ENCODE measurements around the gene CIPC. TPM values are rescaled to one million over a fixed set of nuclear protein-coding genes. Genes with fewer than 3 reads are reported as not detected.

Gene CIPC
- total and polyA plus RNA-seq, 7 donors, result 14.8 to 96.1 (median 59.7) TPM

GRCh38 chr14:77086951-77087350, 11.1 kb upstream of the CIPC start:
- TF ChIP-seq CTCF (IDR thresholded peaks at IDR 0.05) (no peak), EP300 (IDR thresholded peaks at IDR 0.05) (no peak), POLR2AphosphoS5 (IDR thresholded peaks at IDR 0.05) (no peak), POLR2A (IDR thresholded peaks at IDR 0.05) (no peak)
- DNase-seq, result no peak

GRCh38 chr14:77087631-77088030, 10.4 kb upstream of the CIPC start:
- H3K4me3 ChIP-seq, result no peak overlapping the region
- TF ChIP-seq POLR2AphosphoS5 (IDR thresholded peaks at IDR 0.05) (no peak), POLR2A (IDR thresholded peaks at IDR 0.05) (no peak), CTCF (IDR thresholded peaks at IDR 0.05) (no peak), EP300 (IDR thresholded peaks at IDR 0.05) (no peak)
- no peak overlapping the region for H3K27ac ChIP-seq
- intact Hi-C loops (cut with DNase I), result no loop called here
- no peaks in the 10 kb centered on the region for H3K36me3 ChIP-seq
- H3K27me3 ChIP-seq, result no peaks in the 10 kb centered on the region
- H3K4me1 ChIP-seq, result no peaks in the 10 kb centered on the region
- 28 to 69% methylated on average over 3 of the region's 3 CpGs for WGBS, 2 donors
- no peak for DNase-seq
- H3K9me3 ChIP-seq, result peaks cover 0 to 6% (median 2%) of the 10 kb centered on the region in 4 donors

More at GRCh38 chr14:77086951-77087350, 11.1 kb upstream of the CIPC start:
- intact Hi-C loops (cut with DNase I), result no loop called here
- no peak overlapping the region for H3K27ac ChIP-seq
- no peaks in the 10 kb centered on the region for H3K4me1 ChIP-seq
- H3K4me3 ChIP-seq, result no peak overlapping the region
- no peaks in the 10 kb centered on the region for H3K27me3 ChIP-seq
- no peaks in the 10 kb centered on the region for H3K36me3 ChIP-seq
- H3K9me3 ChIP-seq, result peaks cover 0 to 6% (median 2%) of the 10 kb centered on the region in 4 donors
- WGBS, 2 donors, result 93 to 94% methylated on average over 6 of the region's 6 CpGs

- TF ChIP-seq CTCF (IDR thresholded peaks at IDR 0.05), result no peak
- TF ChIP-seq POLR2AphosphoS5 (IDR thresholded peaks at IDR 0.05), result no peak
- TF ChIP-seq EP300 (IDR thresholded peaks at IDR 0.05), result no peak
- WGBS, 2 donors, result 11 to 51% methylated on average over 5 of the region's 5 CpGs
- Histone ChIP-seq H3K4me3 (no peak overlapping the region), H3K36me3 (no peaks in the 10 kb centered on the region), H3K9me3 (peaks cover 0 to 6% (median 2%) of the 10 kb centered on the region in 4 donors), H3K27ac (no peak overlapping the region), H3K4me1 (no peaks in the 10 kb centered on the region), H3K27me3 (no peaks in the 10 kb centered on the region)
- intact Hi-C loops (cut with DNase I), result no loop called here
- no peak for DNase-seq
These were observed 9.8 kb upstream of the CIPC start for GRCh38 chr14:77088219-77088618.

DNA sequence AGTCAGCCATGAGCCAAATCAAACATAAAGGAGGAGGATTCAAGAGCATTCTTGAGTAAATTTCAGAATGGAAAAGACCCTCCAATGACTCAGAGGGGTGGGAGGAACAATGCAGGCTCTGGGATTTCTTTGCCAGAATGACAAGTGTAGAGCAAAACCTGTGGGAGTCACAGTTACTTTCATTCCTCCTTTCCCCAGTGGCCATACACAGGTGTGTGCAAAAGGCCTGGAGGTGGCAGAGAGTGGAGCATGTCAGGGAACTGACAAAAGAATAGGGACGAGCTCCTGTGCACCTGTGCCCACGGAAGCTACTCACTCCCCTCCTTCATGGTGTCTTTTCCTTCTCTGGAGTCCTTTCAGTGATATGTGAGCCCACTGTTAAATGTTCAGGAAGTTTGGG, 9.4 kb upstream of the CIPC start:
- no peaks in the 10 kb centered on the region for H3K4me1 ChIP-seq
- DNase-seq, result no peak
- 30 to 75% methylated on average over 2 of the region's 2 CpGs for WGBS, 2 donors
- H3K4me3 ChIP-seq, result no peak overlapping the region
- intact Hi-C loops (cut with DNase I), result no loop called here
- H3K9me3 ChIP-seq, result peaks cover 0 to 6% (median 2%) of the 10 kb centered on the region in 4 donors
- TF ChIP-seq EP300 (IDR thresholded peaks at IDR 0.05), result no peak
- TF ChIP-seq POLR2AphosphoS5 (IDR thresholded peaks at IDR 0.05), result no peak
- no peak for TF ChIP-seq POLR2A (IDR thresholded peaks at IDR 0.05)
- no peak for TF ChIP-seq CTCF (IDR thresholded peaks at IDR 0.05)
- H3K27ac ChIP-seq, result no peak overlapping the region
- H3K27me3 ChIP-seq, result no peaks in the 10 kb centered on the region
- no peaks in the 10 kb centered on the region for H3K36me3 ChIP-seq

GRCh38 chr14:77091518-77091917, 6.5 kb upstream of the CIPC start:
- Histone ChIP-seq H3K36me3 (no peaks in the 10 kb centered on the region), H3K4me3 (no peak overlapping the region), H3K4me1 (peaks cover 0 to 8% (median 4%) of the 10 kb centered on the region in 4 donors), H3K27ac (no peak overlapping the region), H3K9me3 (peaks cover 0 to 6% (median 2%) of the 10 kb centered on the region in 4 donors), H3K27me3 (no peaks in the 10 kb centered on the region)
- no peak for DNase-seq
- intact Hi-C loops (cut with DNase I), result no loop called here
- TF ChIP-seq CTCF (IDR thresholded peaks at IDR 0.05) (no peak), POLR2AphosphoS5 (IDR thresholded peaks at IDR 0.05) (no peak), EP300 (IDR thresholded peaks at IDR 0.05) (no peak), POLR2A (IDR thresholded peaks at IDR 0.05) (no peak)
